Osteoblast (primary cell): Measurements from ENCODE around the gene ARHGDIA. TPM values are rescaled to one million over a fixed set of nuclear protein-coding genes. Genes with fewer than 3 reads are reported as not detected.
A peak's percentile ranks its signal among the peaks of the same experiment; 100 is the strongest.

ENCODE experiments used
- DNase-seq: peaks from one replicate; pipeline ENCODE4 v3.0.0; 2011; ENCODE audit warnings: low spot score, mixed read lengths; ENCODE audit not compliant: insufficient read length; ENCODE audit errors: missing footprints
- H2AFZ ChIP-seq: 2 replicates; pipeline ENCODE4 v1.6.0; 2011; ENCODE audit warnings: mild to moderate bottlenecking, low read length
- H3K27ac ChIP-seq: 2 replicates; pipeline ENCODE4 v1.5.1; 2011; ENCODE audit warnings: mild to moderate bottlenecking, low read depth, low read length, moderate library complexity
- H3K27me3 ChIP-seq: 2 replicates; pipeline ENCODE4 v1.6.0; 2012; ENCODE audit warnings: mild to moderate bottlenecking, control low read depth, inconsistent platforms, low read length, moderate library complexity; ENCODE audit not compliant: insufficient read depth
- H3K36me3 ChIP-seq: 2 replicates; pipeline ENCODE4 v1.5.1; 2011; ENCODE audit warnings: mild to moderate bottlenecking, low read length, control low read depth, moderate library complexity; ENCODE audit not compliant: insufficient read depth
- H3K4me1 ChIP-seq: 2 replicates; pipeline ENCODE4 v1.5.1; 2011; ENCODE audit warnings: mild to moderate bottlenecking, low read length, control low read depth, moderate library complexity; ENCODE audit not compliant: insufficient read depth
- H3K4me2 ChIP-seq: 2 replicates; pipeline ENCODE4 v1.6.0; 2011; ENCODE audit warnings: mild to moderate bottlenecking, low read length; ENCODE audit not compliant: insufficient read depth
- H3K4me3 ChIP-seq: fragments of 200-600 bp; sonication (generic); 3 replicates; pipeline ENCODE4 v1.5.1; 2012; ENCODE audit warnings: mild to moderate bottlenecking, low read length, inconsistent platforms; ENCODE audit not compliant: insufficient read depth
- H3K79me2 ChIP-seq: 2 replicates; pipeline ENCODE4 v1.6.0; 2012; ENCODE audit warnings: mild to moderate bottlenecking, low read length, control low read depth, inconsistent platforms; ENCODE audit not compliant: insufficient read depth
- H3K9me3 ChIP-seq: 2 replicates; pipeline ENCODE4 v1.5.1; 2011; ENCODE audit warnings: low read depth, low read length, control low read depth
- H4K20me1 ChIP-seq: 2 replicates; pipeline ENCODE4 v1.6.0; 2012; ENCODE audit warnings: mild to moderate bottlenecking, low read length, control low read depth; ENCODE audit not compliant: insufficient read depth
- CTCF ChIP-seq: IDR thresholded peaks from 2 replicates; pipeline ENCODE4 v1.5.1; 2011; ENCODE audit warnings: mild to moderate bottlenecking, low read depth, low read length, moderate library complexity; ENCODE audit errors: extremely low read depth
- total RNA-seq: library from RNA; depleted of rRNA; stranded (reverse); fragments of >200 nt; gene quantifications from 2 replicates; pipeline ENCODE4 v1.2.3, GENCODE V29; 2012

Gene ARHGDIA
- total RNA-seq, 1 donor, result 133 TPM

DNA sequence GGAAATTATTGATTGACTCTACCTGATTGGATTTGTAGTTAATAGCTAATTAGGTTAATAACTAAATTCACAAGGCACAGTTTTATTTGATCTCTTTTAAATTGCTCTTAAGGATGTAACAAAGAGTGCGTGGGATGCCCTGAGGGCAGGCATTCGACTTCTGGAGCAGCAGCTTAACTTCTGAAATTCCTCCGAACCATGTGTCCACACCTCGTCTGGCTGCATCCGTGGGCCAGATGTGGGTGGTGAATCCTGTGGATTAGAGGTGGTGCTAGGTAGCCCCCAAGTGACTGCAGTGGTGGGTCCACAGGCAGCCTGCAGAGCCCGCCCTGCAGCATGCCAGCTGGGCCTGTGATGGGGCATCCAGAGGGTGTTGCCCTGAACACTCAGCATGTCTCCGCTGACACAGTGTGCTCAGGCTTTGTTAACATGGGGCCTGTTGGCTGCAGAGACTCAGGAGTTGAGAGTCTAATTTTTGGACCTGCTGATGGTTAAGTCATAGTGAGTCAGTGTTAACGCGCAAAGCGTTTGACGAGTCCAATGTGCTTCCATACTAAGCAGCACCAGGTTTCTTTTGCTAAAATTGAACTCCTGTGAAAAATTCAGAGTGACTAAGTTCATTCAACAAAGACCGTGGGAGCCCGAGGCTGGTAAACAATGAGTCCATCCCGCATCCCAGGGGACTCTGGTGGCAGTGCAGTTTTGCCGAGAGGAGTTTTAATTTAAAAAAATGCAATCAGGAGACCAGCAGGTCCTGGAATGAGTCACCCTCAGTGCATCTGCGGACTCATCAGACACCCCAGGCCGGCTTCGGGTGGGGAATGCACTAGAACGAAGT lies 27.1 kb upstream of the ARHGDIA start:
- H3K4me2 ChIP-seq, result peak overlapping the region; percentile 63
- H3K9me3 ChIP-seq, result no peaks in the 10 kb centered on the region
- no peaks in the 10 kb centered on the region for H3K27me3 ChIP-seq
- peaks cover 23% of the 10 kb centered on the region for H3K79me2 ChIP-seq
- no peak overlapping the region for H2AFZ ChIP-seq
- peak; percentile 99 for DNase-seq
- H3K4me1 ChIP-seq, result peaks cover 16% of the 10 kb centered on the region
- peaks cover 24% of the 10 kb centered on the region for H4K20me1 ChIP-seq
- H3K27ac ChIP-seq, result peak overlapping the region; percentile 88
- peak overlapping the region; percentile 35 for H3K4me3 ChIP-seq
- peaks cover 37% of the 10 kb centered on the region for H3K36me3 ChIP-seq
- no peak for TF ChIP-seq CTCF

- Histone ChIP-seq H3K27me3 (no peaks in the 10 kb centered on the region), H3K9me3 (no peaks in the 10 kb centered on the region), H3K4me2 (no peak overlapping the region), H2AFZ (no peak overlapping the region), H3K79me2 (peaks cover 46% of the 10 kb centered on the region), H3K4me1 (peaks cover 22% of the 10 kb centered on the region), H4K20me1 (peaks cover 22% of the 10 kb centered on the region), H3K27ac (no peak overlapping the region), H3K36me3 (peaks cover 37% of the 10 kb centered on the region), H3K4me3 (no peak overlapping the region)
- no peak for TF ChIP-seq CTCF
- no peak for DNase-seq
Measured at GRCh38 chr17:81895400-81895799, 24.3 kb upstream of the ARHGDIA start.

- no peak overlapping the region for H2AFZ ChIP-seq
- peaks cover 45% of the 10 kb centered on the region for H3K36me3 ChIP-seq
- DNase-seq, result no peak
- peak overlapping the region; percentile 95 for H3K4me3 ChIP-seq
- H3K79me2 ChIP-seq, result peaks cover 72% of the 10 kb centered on the region
- peaks cover 21% of the 10 kb centered on the region for H3K4me1 ChIP-seq
- peaks cover 6% of the 10 kb centered on the region for H4K20me1 ChIP-seq
- no peaks in the 10 kb centered on the region for H3K27me3 ChIP-seq
- no peaks in the 10 kb centered on the region for H3K9me3 ChIP-seq
- no peak overlapping the region for H3K4me2 ChIP-seq
- peak overlapping the region; percentile 75 for H3K27ac ChIP-seq
- no peak for TF ChIP-seq CTCF
Measured at GRCh38 chr17:81891303-81891552, 20.1 kb upstream of the ARHGDIA start.

- TF ChIP-seq CTCF, result no peak
- Histone ChIP-seq H3K27me3 (no peaks in the 10 kb centered on the region), H4K20me1 (peaks cover 11% of the 10 kb centered on the region), H2AFZ (no peak overlapping the region), H3K36me3 (peaks cover 42% of the 10 kb centered on the region), H3K9me3 (no peaks in the 10 kb centered on the region), H3K27ac (peak overlapping the region; percentile 75), H3K4me2 (peak overlapping the region; percentile 89), H3K4me3 (peak overlapping the region; percentile 95), H3K79me2 (peaks cover 77% of the 10 kb centered on the region), H3K4me1 (peaks cover 27% of the 10 kb centered on the region)
- DNase-seq, result peak; percentile 88
Measured at GRCh38 chr17:81890447-81891302, 19.5 kb upstream of the ARHGDIA start.
